ENCODE results near the gene CAMK1G.

DNA sequence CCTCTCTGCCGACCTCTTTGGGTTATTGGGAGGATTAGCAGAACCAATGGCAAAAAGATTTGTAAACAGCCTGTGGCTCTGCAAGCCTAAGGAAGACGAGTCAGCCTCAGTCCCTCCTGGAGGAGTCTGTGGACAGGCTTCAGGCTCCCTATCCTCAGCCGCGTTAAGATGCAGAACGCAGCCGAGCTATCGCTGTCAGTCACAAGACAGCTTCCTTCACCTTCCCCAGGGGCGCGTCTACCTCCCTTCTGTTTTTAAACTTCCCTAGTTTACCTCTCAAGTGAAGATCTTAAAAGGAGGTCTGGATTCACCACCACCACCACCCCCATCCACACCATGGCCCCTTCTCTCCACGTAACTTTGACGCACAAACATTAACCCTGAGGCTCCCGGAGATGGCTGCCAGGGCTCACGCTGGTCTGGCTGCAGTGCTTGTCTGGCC, 738 bp downstream of the CAMK1G start:
- TF ChIP-seq, protein P1, sequence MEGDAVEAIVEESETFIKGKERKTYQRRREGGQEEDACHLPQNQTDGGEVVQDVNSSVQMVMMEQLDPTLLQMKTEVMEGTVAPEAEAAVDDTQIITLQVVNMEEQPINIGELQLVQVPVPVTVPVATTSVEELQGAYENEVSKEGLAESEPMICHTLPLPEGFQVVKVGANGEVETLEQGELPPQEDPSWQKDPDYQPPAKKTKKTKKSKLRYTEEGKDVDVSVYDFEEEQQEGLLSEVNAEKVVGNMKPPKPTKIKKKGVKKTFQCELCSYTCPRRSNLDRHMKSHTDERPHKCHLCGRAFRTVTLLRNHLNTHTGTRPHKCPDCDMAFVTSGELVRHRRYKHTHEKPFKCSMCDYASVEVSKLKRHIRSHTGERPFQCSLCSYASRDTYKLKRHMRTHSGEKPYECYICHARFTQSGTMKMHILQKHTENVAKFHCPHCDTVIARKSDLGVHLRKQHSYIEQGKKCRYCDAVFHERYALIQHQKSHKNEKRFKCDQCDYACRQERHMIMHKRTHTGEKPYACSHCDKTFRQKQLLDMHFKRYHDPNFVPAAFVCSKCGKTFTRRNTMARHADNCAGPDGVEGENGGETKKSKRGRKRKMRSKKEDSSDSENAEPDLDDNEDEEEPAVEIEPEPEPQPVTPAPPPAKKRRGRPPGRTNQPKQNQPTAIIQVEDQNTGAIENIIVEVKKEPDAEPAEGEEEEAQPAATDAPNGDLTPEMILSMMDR (IDR thresholded peaks at IDR 0.05) = no peak
- TF ChIP-seq EZH2 (IDR thresholded peaks at IDR 0.05; ENCODE audit: borderline replicate concordance, insufficient read depth, low read depth, low read length, poor library complexity, severe bottlenecking) = no peak
